Stomach (tissue), 9 donors: ENCODE data around the gene CCDC126. TPM values are rescaled to one million over a fixed set of nuclear protein-coding genes. Genes with fewer than 3 reads are reported as not detected.
"Not testable (repeated sequence)": the region's sequence is repeated elsewhere in the genome, so short reads cannot be mapped to it uniquely, and the experiment has no call there.

Experiments
- DNase-seq, 2 donors: peaks; one replicate each; pipeline versions ENCODE4 v3.0.0 to v3.0.0-alpha.2; 2013 to 2019
- H3K27ac ChIP-seq, 5 donors: fragments of 200-600 bp in 4 of 5; sonication (generic) in 4 of 5; one replicate each; pipeline ENCODE4 v1.5.1; 2013 to 2019; ENCODE audit warnings: mild to moderate bottlenecking in 1 of 5, moderate library complexity in 1 of 5
- H3K27me3 ChIP-seq, 3 donors: fragments of 200-600 bp; sonication (generic); one replicate each; pipeline ENCODE4 v1.5.1; 2017 to 2019; ENCODE audit warnings: mixed run types in 1 of 3
- H3K36me3 ChIP-seq, 4 donors: fragments of 200-600 bp; sonication (generic); 1 replicate in 3 of 4; 2 replicates in 1 of 4; pipeline ENCODE4 v1.5.1; 2016 to 2019
- H3K4me1 ChIP-seq, 4 donors: fragments of 200-600 bp; sonication (generic); one replicate each; pipeline ENCODE4 v1.5.1; 2016 to 2019
- H3K4me3 ChIP-seq, 4 donors: fragments of 200-600 bp; sonication (generic) in 3 of 4; one replicate each; pipeline ENCODE4 v1.5.1; 2016 to 2019; ENCODE audit warnings: mild to moderate bottlenecking in 1 of 4
- H3K9me3 ChIP-seq, 4 donors: fragments of 200-600 bp; sonication (generic); one replicate each; pipeline ENCODE4 v1.5.1; 2016 to 2019
- CTCF ChIP-seq, 7 experiments: fragments of 450-650 bp in 4 of 7; fragments of 200-600 bp in 3 of 7; sonication (generic) in 3 of 7; IDR thresholded peaks; one replicate each; pipeline ENCODE4 v1.5.1; 2016 to 2019; ENCODE audit warnings: antibody characterized with exemption in 7 of 7, control low read depth in 2 of 7, mild to moderate bottlenecking in 1 of 7
- EP300 ChIP-seq: sonication (generic); formaldehyde crosslinking; IDR thresholded peaks from one replicate; pipeline ENCODE4 v1.6.1; 2017; ENCODE audit warnings: antibody characterized with exemption
- POLR2A ChIP-seq, 4 donors: fragments of 450-650 bp; IDR thresholded peaks; one replicate each; pipeline ENCODE4 v1.6.1; 2016; ENCODE audit warnings: antibody characterized with exemption in 4 of 4, control low read depth in 2 of 4, mild to moderate bottlenecking in 1 of 4, moderate library complexity in 1 of 4
- POLR2AphosphoS5 ChIP-seq, 3 donors: sonication (generic); formaldehyde crosslinking; IDR thresholded peaks; one replicate each; pipeline ENCODE4 v1.6.1; 2016; ENCODE audit warnings: antibody characterized with exemption in 3 of 3
- WGBS, 5 donors: extraction: QIAGEN DNeasy Blood & Tissue Kit in 3 of 5; methylation state at CpG; one replicate each; pipeline versions ENCODE4 v1.1.5 to v1.1.7; 2013 to 2018; 5-methylcytosine and 5-hydroxymethylcytosine counted together
- intact Hi-C: fragments of 100-400 bp; cut with DNase I; formaldehyde crosslinking; loops from one replicate; pipeline ENCODE4 v1.15.1; 2023; ENCODE audit warnings: low total_unique reads
- polyA plus RNA-seq, 3 donors: library from polyadenylated mRNA; stranded (reverse); fragments of 200-250 nt; gene quantifications; one replicate each; pipeline ENCODE4 v1.2.3, GENCODE V29; 2013
- total RNA-seq, 5 donors: library from RNA; depleted of rRNA; stranded (reverse); fragments of >200 nt; gene quantifications; one replicate each; pipeline versions ENCODE4 v1.1.0 to v1.2.3, GENCODE V29; 2014 to 2016
- donor health status: healthy with polysubstance abuse.
- donor health status: Bipolar disorder and iron deficiency.
- donor health status: healthy.

CCDC126 gene
- total and polyA plus RNA-seq, 8 donors, result 2.8 to 29.7 (median 7.6) TPM; not detected in 1

GRCh38 chr7:23664122-23664521, 66.9 kb downstream of the CCDC126 start:
- no peak overlapping the region for H3K4me3 ChIP-seq
- no peaks in the 10 kb centered on the region for H3K36me3 ChIP-seq
- no peaks in the 10 kb centered on the region for H3K4me1 ChIP-seq
- H3K9me3 ChIP-seq, result peaks cover 0 to under 1% (median 0%) of the 10 kb centered on the region in 4 donors
- TF ChIP-seq CTCF (IDR thresholded peaks at IDR 0.05), result no peak
- TF ChIP-seq POLR2A (IDR thresholded peaks at IDR 0.05), result no peak
- TF ChIP-seq POLR2AphosphoS5 (IDR thresholded peaks at IDR 0.05), result no peak
- no peak for TF ChIP-seq EP300
- no peaks in the 10 kb centered on the region for H3K27me3 ChIP-seq
- no peak for DNase-seq
- intact Hi-C loops, result no loop called here
- no peak overlapping the region for H3K27ac ChIP-seq

GRCh38 chr7:23672033-23672432, 74.9 kb downstream of the CCDC126 start:
- Histone ChIP-seq H3K9me3 (no peaks in the 10 kb centered on the region), H3K36me3 (no peaks in the 10 kb centered on the region), H3K27ac (no peak overlapping the region), H3K4me3 (no peak overlapping the region), H3K4me1 (no peaks in the 10 kb centered on the region), H3K27me3 (no peaks in the 10 kb centered on the region)
- 75 to 86% (median 81%) methylated on average over 3 of the region's 3 CpGs for WGBS, 5 donors
- intact Hi-C loops, result no loop called here
- no peak for DNase-seq
- TF ChIP-seq EP300 (no peak), CTCF (IDR thresholded peaks at IDR 0.05) (no peak)

- TF ChIP-seq POLR2AphosphoS5 (IDR thresholded peaks at IDR 0.05) (peak in 2 of 3 donors; percentile 69 to 76), CTCF (IDR thresholded peaks at IDR 0.05) (peak in 5 of 7 experiments; percentile 36 to 90 (median 83)), POLR2A (IDR thresholded peaks at IDR 0.05) (peak in 1 of 4 donors; percentile 39), EP300 (no peak)
- no peaks in the 10 kb centered on the region for H3K9me3 ChIP-seq
- WGBS, 5 donors, result 0 to 2% (median 1%) methylated on average over 31 to 53 of the region's 53 CpGs
- H3K4me3 ChIP-seq, result peak within 1 kb of the TSS; percentile 57 to 92 (median 74)
- intact Hi-C loops, result no loop called here
- peak; percentile 93 to 96 for DNase-seq
- no peaks in the 10 kb centered on the region for H3K36me3 ChIP-seq
- H3K27me3 ChIP-seq, result no peaks in the 10 kb centered on the region
- H3K27ac ChIP-seq, result peak within 1 kb of the TSS; percentile 90 to 99 (median 96)
- H3K4me1 ChIP-seq, result peaks cover 9 to 45% (median 29%) of the 10 kb centered on the region in 4 donors
Observed at GRCh38 chr7:23679898-23680413, 82.8 kb downstream of the CCDC126 start, which contains the start of gene FAM221A. FAM221A (plus strand) TSS chr7:23680199; CDS start chr7:23680219, 20 bp downstream.

- H3K27ac ChIP-seq, result peak overlapping the region; percentile 90 to 99 (median 96)
- peak; percentile 82 to 91 for DNase-seq
Observed at GRCh38 chr7:23680414-23681405, 83.5 kb downstream of the CCDC126 start.

GRCh38 chr7:23684041-23684440, 86.9 kb downstream of the CCDC126 start:
- peaks cover 0 to 12% (median 4%) of the 10 kb centered on the region in 4 donors for H3K36me3 ChIP-seq
- peak overlapping the region; percentile 8 to 82 (median 71) for H3K27ac ChIP-seq
- DNase-seq, H3K9me3 ChIP-seq, intact Hi-C loops, H3K4me3 ChIP-seq, H3K27me3 ChIP-seq: not testable (repeated sequence)
- H3K4me1 ChIP-seq, result peaks cover 16 to 73% (median 47%) of the 10 kb centered on the region in 4 donors
- WGBS, 5 donors, result 27 to 59% (median 43%) methylated on average over 6 of the region's 6 CpGs

More at GRCh38 chr7:23680414-23681405, 83.5 kb downstream of the CCDC126 start:
- peaks cover 9 to 52% (median 35%) of the 10 kb centered on the region in 4 donors for H3K4me1 ChIP-seq
- no peaks in the 10 kb centered on the region for H3K36me3 ChIP-seq
- intact Hi-C loops, result no loop called here
- TF ChIP-seq POLR2A (IDR thresholded peaks at IDR 0.05) (peak in 2 of 4 donors; percentile 29 to 53), EP300 (no peak), POLR2AphosphoS5 (IDR thresholded peaks at IDR 0.05) (peak in 2 of 3 donors; percentile 88 to 93), CTCF (IDR thresholded peaks at IDR 0.05) (no peak)
- no peaks in the 10 kb centered on the region for H3K9me3 ChIP-seq
- H3K4me3 ChIP-seq, result peak overlapping the region; percentile 57 to 92 (median 74)
- WGBS, 5 donors, result 4 to 9% (median 5%) methylated on average over 27 to 42 of the region's 42 CpGs
- H3K27me3 ChIP-seq, result no peaks in the 10 kb centered on the region
